Omental fat pad (tissue), 4 donors: ENCODE measurements around the gene IGF2R. TPM values are rescaled to one million over a fixed set of nuclear protein-coding genes. Genes with fewer than 3 reads are reported as not detected.

ENCODE experiments used
- ATAC-seq: fragments of 150-250 bp; one replicate; pipeline ENCODE4 v1.9.1; 2016; ENCODE audit warnings: mild to moderate bottlenecking, moderate library complexity; ENCODE audit not compliant: low FRiP score
- DNase-seq: peaks from one replicate; pipeline ENCODE4 v3.0.0-alpha.2; 2019; ENCODE audit warnings: low spot score
- CTCF ChIP-seq, 3 donors: fragments of 450-650 bp; IDR thresholded peaks; one replicate each; pipeline ENCODE4 v1.5.1; 2016 to 2017; ENCODE audit warnings: antibody characterized with exemption in 3 of 3, mild to moderate bottlenecking in 3 of 3, moderate library complexity in 2 of 3
- total RNA-seq, 4 donors: library from RNA; depleted of rRNA; stranded (reverse); fragments of >200 nt; gene quantifications; one replicate each; pipeline ENCODE4 v1.1.0, GENCODE V29; 2016

Gene IGF2R
- total RNA-seq, 4 donors from 2014 or later, result 69.9 to 131 (median 110) TPM

GRCh38 chr6:160127270-160128124 is 158.6 kb downstream of the IGF2R start:
- no peak for TF ChIP-seq CTCF (IDR thresholded peaks at IDR 0.05)
- DNase-seq, result no peak
- no peak for ATAC-seq

- no peak for TF ChIP-seq CTCF (IDR thresholded peaks at IDR 0.05)
- DNase-seq (no peak), ATAC-seq (no peak)
These were observed 159.3 kb downstream of the IGF2R start for GRCh38 chr6:160128125-160128683.

- no peak for TF ChIP-seq CTCF (IDR thresholded peaks at IDR 0.05)
- DNase-seq, result no peak
- ATAC-seq, result no peak
These were observed 160.1 kb downstream of the IGF2R start for GRCh38 chr6:160128879-160129516.

GRCh38 chr6:160129881-160130615 is 161.2 kb downstream of the IGF2R start:
- DNase-seq (no peak), ATAC-seq (no peak)
- no peak for TF ChIP-seq CTCF (IDR thresholded peaks at IDR 0.05)

GRCh38 chr6:160130729-160131484 is 162.0 kb downstream of the IGF2R start:
- no peak for TF ChIP-seq CTCF (IDR thresholded peaks at IDR 0.05)
- ATAC-seq (no peak), DNase-seq (no peak)

GRCh38 chr6:160131636-160132296 is 162.9 kb downstream of the IGF2R start:
- TF ChIP-seq CTCF (IDR thresholded peaks at IDR 0.05), result no peak
- no peak for DNase-seq
- ATAC-seq, result no peak
